B cell (primary cell): Measurements from ENCODE around the gene NDUFV2. TPM values are rescaled to one million over a fixed set of nuclear protein-coding genes. Genes with fewer than 3 reads are reported as not detected.

ENCODE experiments used
- ATAC-seq: fragments of 200-7000 bp; cut with Tn5 transposase; one replicate; pipeline ENCODE4 v1.10.0; 2021; ENCODE audit warnings: low read depth, mild to moderate bottlenecking, moderate number of reproducible peaks, moderate library complexity
- CTCF ChIA-PET: fragments of 350-600 bp; sonication (Branson Sonifier 250); formaldehyde crosslinking; loops from one replicate; lab custom pipeline; 2021; ENCODE audit warnings: antibody characterized with exemption, inconsistent platforms; lab: Charles Lee
- POLR2A ChIA-PET: fragments of 350-600 bp; sonication (Branson Sonifier 250); formaldehyde crosslinking; loops from one replicate; lab custom pipeline; 2021; ENCODE audit warnings: antibody characterized with exemption; lab: Charles Lee
- DNase-seq: peaks from one replicate; pipeline ENCODE4 v3.0.0; 2013
- H2AFZ ChIP-seq: 2 replicates; pipeline ENCODE4 v1.6.1; 2012; ENCODE audit warnings: mild to moderate bottlenecking, low read depth, low read length; ENCODE audit not compliant: insufficient read depth, poor library complexity, severe bottlenecking
- H3K27ac ChIP-seq, 2 donors: 1 replicate in 1 of 2; 2 replicates in 1 of 2; pipeline ENCODE4 v1.5.1; 2012 to 2013; ENCODE audit warnings: low read length in 2 of 2, mild to moderate bottlenecking in 2 of 2, moderate library complexity in 1 of 2
- H3K27me3 ChIP-seq, 4 experiments: fragments of 200-600 bp in 1 of 4; sonication (generic) in 1 of 4; replicated peaks in 1 of 4; 1 replicate in 2 of 4; 2 replicates in 2 of 4; pipeline versions ENCODE4 v1.6.1 to v1.7.0; 2013 to 2016; ENCODE audit warnings: low read length in 3 of 4, mild to moderate bottlenecking in 2 of 4, mixed read lengths in 1 of 4, moderate library complexity in 1 of 4; ENCODE audit not compliant: insufficient read depth in 4 of 4, control insufficient read depth in 3 of 4; ENCODE audit errors: control extremely low read depth in 1 of 4
- H3K36me3 ChIP-seq, 2 experiments: replicated peaks in 1 of 2; 1 replicate in 1 of 2; 2 replicates in 1 of 2; pipeline versions ENCODE4 v1.6.1 to v1.7.1; 2013; ENCODE audit warnings: low read length in 1 of 2; ENCODE audit not compliant: insufficient read depth in 2 of 2, control insufficient read depth in 1 of 2; ENCODE audit errors: control extremely low read depth in 1 of 2, extremely low read depth in 1 of 2
- H3K4me1 ChIP-seq, 2 donors: fragments of 200-600 bp in 1 of 2; sonication (generic) in 1 of 2; 1 replicate in 1 of 2; 2 replicates in 1 of 2; pipeline versions ENCODE4 v1.5.1 to v1.6.1; 2013 to 2017; ENCODE audit warnings: low read length in 2 of 2; ENCODE audit not compliant: control insufficient read depth in 2 of 2, insufficient read depth in 2 of 2
- H3K4me2 ChIP-seq: replicated peaks from 2 replicates; pipeline ENCODE3; 2012; ENCODE audit warnings: mild to moderate bottlenecking, low read depth, low read length; ENCODE audit not compliant: poor library complexity, severe bottlenecking
- H3K4me3 ChIP-seq, 5 experiments: fragments of 200-600 bp in 1 of 5; sonication (generic) in 1 of 5; 1 replicate in 3 of 5; 2 replicates in 2 of 5; pipeline versions ENCODE4 v1.5.1 to v1.7.0; 2011 to 2016; ENCODE audit warnings: low read length in 4 of 5, mild to moderate bottlenecking in 4 of 5, low read depth in 2 of 5, control low read depth in 1 of 5, moderate library complexity in 1 of 5; ENCODE audit not compliant: insufficient read depth in 1 of 5; ENCODE audit errors: control extremely low read depth in 1 of 5, extremely low read depth in 1 of 5
- H3K79me2 ChIP-seq: fragments of 200-600 bp; sonication (generic); one replicate; pipeline ENCODE4 v1.6.0; 2016; ENCODE audit warnings: low read length; ENCODE audit not compliant: control insufficient read depth, insufficient read depth
- H3K9ac ChIP-seq: fragments of 200-600 bp; sonication (generic); 2 replicates; pipeline ENCODE4 v1.6.1; 2017; ENCODE audit warnings: mild to moderate bottlenecking, low read length, moderate library complexity
- H3K9me3 ChIP-seq, 3 donors: one replicate each; pipeline versions ENCODE4 v1.6.1 to v1.7.1; 2013; ENCODE audit warnings: low read length in 2 of 3; ENCODE audit not compliant: control insufficient read depth in 2 of 3, insufficient read depth in 1 of 3; ENCODE audit errors: control extremely low read depth in 1 of 3
- H4K20me1 ChIP-seq: 2 replicates; pipeline ENCODE4 v1.6.0; 2012; ENCODE audit warnings: mild to moderate bottlenecking, low read length; ENCODE audit not compliant: insufficient read depth, control insufficient read depth, poor library complexity, severe bottlenecking
- H3K27ac Mint-ChIP-seq: one replicate; pipeline ENCODE4 v1.8.0; 2021; ENCODE audit warnings: mixed read lengths
- H3K27me3 Mint-ChIP-seq: one replicate; pipeline ENCODE4 v1.8.0; 2021; ENCODE audit warnings: mixed read lengths
- H3K4me1 Mint-ChIP-seq: one replicate; pipeline ENCODE4 v1.8.0; 2021; ENCODE audit warnings: mixed read lengths
- H3K4me3 Mint-ChIP-seq: one replicate; pipeline ENCODE4 v1.8.0; 2021; ENCODE audit warnings: mixed read lengths
- H3K9me3 Mint-ChIP-seq: one replicate; pipeline ENCODE4 v1.8.0; 2022; ENCODE audit warnings: mixed read lengths; ENCODE audit not compliant: insufficient read depth
- CTCF ChIP-seq: fragments of 200-600 bp; IDR thresholded peaks from one replicate; pipeline ENCODE4 v1.8.0; 2022; ENCODE audit warnings: antibody characterized with exemption, mild to moderate bottlenecking
- EZH2 ChIP-seq: IDR thresholded peaks from 2 replicates; pipeline ENCODE4 v1.6.1; 2012; ENCODE audit warnings: borderline replicate concordance, low read depth, mild to moderate bottlenecking, moderate library complexity, low read length; ENCODE audit not compliant: insufficient read depth, poor library complexity, severe bottlenecking
- WGBS: methylation state at CpG from one replicate; pipeline ENCODE4 v1.1.5; 2013; ENCODE audit warnings: missing lambda C conversion rate; ENCODE audit not compliant: insufficient coverage; 5-methylcytosine and 5-hydroxymethylcytosine counted together
- intact Hi-C: fragments of 100-400 bp; cut with micrococcal nuclease; formaldehyde crosslinking; loops from one replicate; pipeline ENCODE4 v1.10.0; 2022
- polyA plus RNA-seq: library from polyadenylated mRNA; depleted of rRNA; stranded (reverse); fragments of >200 nt; gene quantifications from 2 replicates; pipeline ENCODE4 v1.2.3, GENCODE V29; 2012
- total RNA-seq, 2 donors: library from RNA; stranded (reverse); fragments of 120-200 nt in 1 of 2; gene quantifications; 1 replicate in 1 of 2; 2 replicates in 1 of 2; pipeline versions ENCODE4 v1.2.3 to v1.2.4, GENCODE V29; 2013 to 2022

The NDUFV2 gene
- total and polyA plus RNA-seq, 2 donors (not counting 1 experiment from before 2014, with no cell fraction given): 44.4 to 137 TPM

- no peaks in the 10 kb centered on the region for H3K9me3 ChIP-seq
- peak overlapping the region; percentile 85 for H3K4me2 ChIP-seq
- Mint-ChIP-seq H3K4me1 (peaks cover 58% of the 10 kb centered on the region), H3K4me3 (peak overlapping the region; percentile 99), H3K9me3 (no peaks in the 10 kb centered on the region), H3K27ac (peak overlapping the region; percentile 99), H3K27me3 (no peaks in the 10 kb centered on the region)
- WGBS: under 1% methylated on average over 95 of the region's 95 CpGs
- H3K9ac ChIP-seq: peak overlapping the region; percentile 94
- H3K4me3 ChIP-seq: peak overlapping the region; percentile 66 to 98 (median 89)
- H3K4me1 ChIP-seq: peaks cover 46 to 53% of the 10 kb centered on the region in 2 donors
- DNase-seq (peak; percentile 86), ATAC-seq (peak; percentile 44)
- ChIA-PET CTCF (interaction anchor here (0.7 to 4.7 kb wide), 11 partner anchors 9 to 65 kb away, joined by 3 to 23 read pairs (median 5); no protein-coding TSS in a partner anchor), POLR2A (interaction anchor here (0.6 to 4.8 kb wide), 15 partner anchors 9 to 340 kb away, joined by 3 to 59 read pairs (median 5); partner anchors contain the start of genes NDUFV2 and TWSG1)
- peak overlapping the region; percentile 97 to 99 for H3K27ac ChIP-seq
- no peaks in the 10 kb centered on the region for H3K27me3 ChIP-seq
- TF ChIP-seq EZH2: no peak
- no peak for TF ChIP-seq CTCF
- peaks cover 3 to 10% of the 10 kb centered on the region in 2 experiments for H3K36me3 ChIP-seq
- intact Hi-C loops: no loop called here
- peaks cover 45% of the 10 kb centered on the region for H3K79me2 ChIP-seq
- peaks cover 19% of the 10 kb centered on the region for H4K20me1 ChIP-seq
- peak overlapping the region; percentile 63 for H2AFZ ChIP-seq
These were observed 34.9 kb downstream of the NDUFV2 start for GRCh38 chr18:9137168-9138066.
